HPDE6-E6E7 (cell line): ENCODE results near the gene SDC4.

Experiments used
- DNase-seq: peaks from one replicate; pipeline ENCODE4 v3.0.0; 2011; ENCODE audit warnings: missing footprints; ENCODE audit errors: extremely low spot score

SDC4 gene

DNA sequence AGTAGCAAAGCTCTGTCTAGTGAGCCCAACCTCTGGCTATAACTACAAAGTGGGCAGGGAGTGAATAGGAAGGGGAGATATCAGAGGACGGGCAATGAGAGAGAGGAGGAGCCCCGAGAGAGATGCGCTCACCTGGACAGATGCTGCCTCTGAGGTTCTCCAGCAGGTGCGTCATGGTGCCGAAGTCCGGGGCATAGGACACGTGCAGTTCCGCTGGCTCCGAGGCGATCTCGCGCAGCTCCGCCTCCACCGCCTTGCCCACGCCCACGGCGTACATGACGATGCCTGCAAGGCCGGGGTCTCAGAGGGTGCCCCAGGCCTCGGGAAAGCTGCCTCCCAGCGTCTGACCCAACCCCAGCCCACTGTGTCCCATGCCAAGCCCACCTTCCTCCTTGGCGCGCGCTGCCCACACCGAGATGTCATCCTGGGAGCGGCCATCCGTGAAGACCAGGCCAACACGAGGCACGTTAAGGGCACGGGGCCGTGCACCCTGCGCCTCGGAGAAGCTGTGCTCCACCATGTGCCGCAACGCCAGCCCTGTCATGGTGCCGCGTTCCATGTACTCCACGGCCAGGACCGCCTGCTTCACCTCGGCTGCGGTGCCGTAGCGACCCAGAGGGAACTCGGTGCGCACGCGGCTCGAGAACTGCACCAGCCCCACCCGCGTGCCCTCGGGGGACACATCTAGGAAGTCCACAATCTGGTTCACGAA, 50.3 kb downstream of the SDC4 start:
- no peak for DNase-seq

DNA sequence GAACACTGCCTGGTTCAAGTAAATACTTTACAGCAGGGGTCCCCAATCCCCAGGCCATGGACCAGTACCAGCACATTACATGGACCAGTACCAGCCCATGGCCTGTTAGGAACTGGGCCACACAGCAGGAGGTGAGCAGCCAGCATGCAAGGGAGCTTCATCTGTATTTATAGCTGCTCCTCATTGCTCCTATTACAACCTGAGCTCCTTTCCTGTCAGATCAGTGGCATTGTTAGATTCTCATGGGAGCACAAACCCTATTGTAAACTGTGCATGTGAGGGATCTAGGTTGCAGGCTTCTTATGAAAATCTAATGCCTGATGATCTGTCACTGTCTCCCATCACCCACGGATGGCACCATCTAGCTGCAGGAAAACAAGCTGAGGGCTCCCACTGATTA, 53.6 kb downstream of the SDC4 start:
- DNase-seq = no peak

DNA sequence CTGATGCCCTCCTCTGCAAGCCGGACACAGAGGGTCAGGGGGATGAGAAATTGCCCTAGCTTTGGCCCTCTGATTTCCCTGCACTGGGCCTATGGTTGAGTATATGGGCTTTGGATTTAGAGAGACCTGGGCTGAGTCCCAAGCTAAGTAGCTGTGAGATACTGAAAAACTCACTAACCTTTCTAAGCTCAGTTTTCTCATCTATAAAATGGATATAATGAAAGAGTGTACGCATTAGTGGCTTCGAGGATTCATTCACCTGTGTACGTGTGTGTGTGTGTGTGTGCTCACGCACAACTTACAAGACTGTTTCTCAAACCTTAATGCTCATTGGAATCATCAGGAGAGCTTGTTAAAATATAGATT, 54.2 kb downstream of the SDC4 start:
- no peak for DNase-seq

DNA sequence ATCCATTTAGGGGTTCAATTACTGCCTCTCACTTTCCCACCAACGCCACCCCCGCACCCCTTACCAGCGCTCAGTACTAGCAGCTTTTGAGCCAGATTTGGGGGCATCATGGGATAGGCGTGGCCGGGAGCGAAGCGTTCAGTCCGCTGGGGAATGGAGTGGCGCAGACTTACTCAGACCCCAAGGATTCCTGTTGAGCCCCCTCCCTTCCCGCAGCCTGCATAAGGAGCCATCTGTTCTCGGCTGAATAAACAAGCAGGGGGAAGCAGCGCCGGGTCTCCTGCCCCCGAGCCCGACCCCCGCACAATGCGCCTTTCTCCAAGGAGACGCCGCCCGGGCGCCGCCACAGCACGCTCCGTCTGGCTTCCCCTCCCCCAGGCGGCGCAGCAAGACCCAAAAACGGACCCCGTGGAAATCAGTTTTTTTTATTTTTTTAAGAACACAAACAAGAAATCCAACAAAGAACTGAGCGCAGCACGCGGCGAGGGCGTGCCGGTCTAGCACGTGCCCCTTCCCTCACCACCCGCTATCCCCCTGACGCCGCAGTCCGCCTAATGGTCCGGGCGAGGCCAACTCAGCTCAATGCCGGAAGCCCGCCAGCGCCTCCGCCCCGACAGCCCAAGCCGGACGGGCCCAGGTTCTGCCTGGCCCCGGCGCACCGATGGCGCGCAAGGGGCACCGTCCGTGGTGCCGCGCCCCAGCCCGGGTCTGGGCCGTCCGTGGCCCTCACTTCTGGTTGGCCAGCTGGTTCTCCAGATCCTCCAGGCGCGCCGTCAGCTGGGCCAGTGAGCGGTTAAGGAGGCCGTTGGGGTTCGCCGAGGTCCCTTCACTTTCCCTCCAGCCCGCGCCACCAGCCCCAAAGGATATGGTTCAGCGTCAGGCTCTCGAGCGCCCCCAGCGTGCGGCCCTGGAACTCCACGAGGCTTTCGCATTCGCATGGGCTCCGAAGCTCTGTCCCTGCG, 54.9 kb downstream of the SDC4 start:
- DNase-seq = peak; percentile 96

DNA sequence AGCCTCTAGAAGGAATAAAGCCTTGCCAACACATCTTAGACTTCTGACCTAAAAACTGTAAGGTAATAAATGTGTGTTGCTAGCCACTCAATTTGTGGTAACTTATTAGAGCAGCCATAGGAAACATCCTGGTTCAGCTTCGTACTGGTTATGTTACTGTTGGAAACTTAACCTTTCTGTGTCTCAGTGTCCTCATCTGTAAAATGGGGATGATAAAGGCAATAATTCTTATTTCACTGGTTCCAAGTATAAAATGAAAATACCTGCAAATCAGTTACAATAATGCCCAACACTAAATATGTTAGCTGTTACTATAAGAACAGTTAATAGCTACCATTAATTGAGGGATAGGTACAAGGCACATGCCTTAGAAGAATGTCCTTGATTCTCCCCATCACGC, 55.9 kb downstream of the SDC4 start:
- no peak for DNase-seq

DNA sequence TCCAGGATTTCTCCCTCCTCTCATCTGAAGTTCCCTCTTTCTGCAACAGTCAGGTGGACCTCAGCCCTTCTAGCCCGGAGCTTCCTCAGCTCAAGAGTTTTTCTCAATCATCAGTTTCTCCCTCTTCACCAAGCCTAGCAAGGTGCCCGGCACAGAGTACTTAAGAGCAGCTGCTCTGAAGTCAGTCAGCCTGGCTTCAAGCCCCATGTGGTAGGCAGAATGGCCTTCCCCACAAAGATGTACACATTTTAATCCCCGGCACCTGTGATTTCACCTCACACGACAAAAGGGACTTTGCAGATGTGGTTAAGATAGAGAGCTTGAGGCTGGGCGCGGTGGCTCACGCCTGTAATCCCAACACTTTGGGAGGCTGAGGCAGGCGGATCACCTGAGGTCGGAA, 56.7 kb downstream of the SDC4 start:
- DNase-seq = no peak

DNA sequence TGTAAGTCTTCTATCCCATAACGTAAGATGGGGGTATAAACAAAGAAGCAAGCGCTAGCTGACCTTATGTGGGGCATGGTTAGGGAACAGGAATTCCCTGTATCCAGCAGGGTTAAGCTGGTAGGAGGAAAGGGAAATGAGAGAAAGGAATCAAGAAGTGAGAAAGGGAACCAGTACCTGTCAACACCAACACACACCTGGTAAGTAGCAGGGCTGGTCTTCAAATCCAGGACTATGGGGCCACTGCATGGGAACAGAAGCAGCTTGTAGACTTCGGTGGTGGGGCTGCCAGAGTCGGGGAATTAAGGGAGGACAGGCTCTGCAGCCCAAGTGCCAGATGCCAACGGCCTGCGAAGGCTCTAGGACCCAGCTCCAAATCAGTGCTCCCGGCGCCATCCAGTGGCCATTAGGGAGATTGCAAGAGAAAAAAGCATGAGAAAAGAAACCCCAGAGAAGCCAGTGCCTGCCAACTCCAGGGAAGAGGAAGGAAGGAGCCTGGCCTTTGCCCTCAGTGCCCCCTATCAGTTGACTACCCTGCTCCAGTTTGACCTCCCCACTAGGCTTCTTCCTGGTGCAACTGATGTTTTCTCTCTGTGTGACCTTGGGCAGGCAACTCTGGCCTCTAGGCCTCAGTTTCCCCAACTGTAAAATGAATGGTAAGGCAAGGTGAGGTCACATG, 57.4 kb downstream of the SDC4 start:
- DNase-seq = peak; percentile 92

DNA sequence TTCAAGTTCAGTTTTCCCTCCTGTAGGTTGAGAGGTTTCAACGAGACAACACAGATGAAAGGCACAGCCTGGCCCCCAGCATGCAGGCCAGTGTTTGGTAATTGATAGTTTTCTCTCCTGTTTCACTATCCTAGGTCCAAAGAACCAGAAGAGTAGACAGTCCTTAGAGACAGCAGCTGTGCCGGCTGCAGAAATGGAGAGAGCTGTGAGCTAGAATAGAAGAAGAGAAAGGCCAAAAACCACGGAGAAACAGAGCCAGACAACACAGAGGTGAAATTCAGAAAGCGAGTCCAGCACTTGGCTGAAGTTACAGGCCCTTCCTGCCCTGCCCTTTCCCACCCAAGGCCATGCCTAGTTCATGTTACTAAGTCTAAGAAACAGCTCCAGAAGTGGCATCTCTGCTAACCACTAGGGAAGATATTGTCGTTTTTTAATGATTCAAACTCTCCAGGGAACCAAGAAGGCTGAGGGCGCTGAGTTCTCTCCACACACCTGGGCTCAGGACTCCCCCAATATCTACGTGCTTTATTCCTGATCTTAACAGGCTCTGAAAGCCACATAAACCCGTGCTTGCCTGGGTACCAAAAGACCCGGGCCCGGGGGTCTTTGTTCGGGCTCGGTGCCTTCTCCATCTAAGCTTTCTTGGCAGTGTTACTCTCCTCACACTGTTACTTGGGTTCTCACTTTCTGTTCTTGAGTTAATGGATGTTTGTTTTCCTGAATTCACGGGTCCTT, 58.1 kb downstream of the SDC4 start:
- DNase-seq = no peak

DNA sequence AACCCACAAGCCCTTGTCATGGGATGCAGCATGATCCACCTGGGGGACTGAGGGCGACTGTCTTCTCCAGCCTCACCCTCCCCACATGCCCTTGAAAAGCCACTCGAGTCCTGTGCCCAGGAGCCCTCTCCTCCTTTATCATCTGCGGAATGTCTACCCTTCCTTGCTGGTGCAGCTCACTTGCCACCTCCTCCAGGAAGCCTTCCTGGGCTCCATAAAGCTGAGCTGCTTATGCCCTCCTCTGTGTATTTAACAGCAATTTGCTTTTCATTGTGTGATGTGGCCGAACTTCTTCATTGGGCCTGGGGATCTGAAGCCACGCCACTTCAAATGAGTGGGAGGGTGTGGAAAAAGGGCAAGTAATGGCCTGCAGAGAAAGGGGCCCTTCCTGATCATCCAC, 59.4 kb downstream of the SDC4 start:
- DNase-seq = no peak

DNA sequence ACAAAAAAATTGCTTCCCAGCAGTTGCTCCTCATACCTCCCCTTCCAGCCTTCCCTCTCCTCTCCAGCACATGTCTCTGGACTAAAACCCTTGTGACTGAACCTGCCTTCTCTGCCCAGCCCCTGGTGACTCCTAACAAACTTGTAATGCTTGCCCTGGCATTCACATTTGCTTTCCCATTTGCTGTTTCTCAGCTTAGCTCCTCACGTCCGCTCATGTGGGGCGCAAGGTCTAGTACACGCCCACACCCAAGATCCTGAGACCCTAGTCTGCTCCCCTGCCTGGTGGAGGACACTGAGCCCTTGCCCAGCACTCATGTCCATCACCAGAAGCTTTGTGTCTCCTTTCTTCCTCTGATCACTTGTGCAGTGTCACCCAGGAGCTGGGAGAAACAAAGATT, 59.8 kb downstream of the SDC4 start:
- DNase-seq = no peak

DNA sequence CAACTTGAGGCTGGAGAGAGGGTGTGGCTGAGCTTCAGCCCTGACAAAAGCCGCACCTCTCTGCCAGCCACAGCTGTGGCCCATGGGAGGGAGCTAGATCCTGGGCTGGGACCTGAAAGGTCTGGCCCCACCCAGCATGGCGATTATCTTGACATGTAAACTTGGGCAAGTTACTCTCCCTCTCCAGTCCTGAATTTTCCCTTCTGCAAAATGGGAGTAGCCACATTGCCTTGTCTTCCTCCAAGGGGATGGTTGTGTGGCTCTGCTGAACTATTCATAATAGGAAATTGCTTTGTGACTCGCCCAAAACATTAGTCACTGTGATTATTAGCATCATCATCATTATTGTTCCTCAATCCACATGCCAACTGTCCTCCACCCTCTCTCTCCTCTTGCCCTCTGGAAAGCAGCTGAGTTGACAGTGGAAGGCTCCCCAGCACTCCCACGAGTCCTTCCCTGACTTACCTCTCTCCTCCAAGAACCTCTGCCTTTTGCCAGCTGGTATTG, 64.6 kb downstream of the SDC4 start:
- DNase-seq = peak; percentile 50

DNA sequence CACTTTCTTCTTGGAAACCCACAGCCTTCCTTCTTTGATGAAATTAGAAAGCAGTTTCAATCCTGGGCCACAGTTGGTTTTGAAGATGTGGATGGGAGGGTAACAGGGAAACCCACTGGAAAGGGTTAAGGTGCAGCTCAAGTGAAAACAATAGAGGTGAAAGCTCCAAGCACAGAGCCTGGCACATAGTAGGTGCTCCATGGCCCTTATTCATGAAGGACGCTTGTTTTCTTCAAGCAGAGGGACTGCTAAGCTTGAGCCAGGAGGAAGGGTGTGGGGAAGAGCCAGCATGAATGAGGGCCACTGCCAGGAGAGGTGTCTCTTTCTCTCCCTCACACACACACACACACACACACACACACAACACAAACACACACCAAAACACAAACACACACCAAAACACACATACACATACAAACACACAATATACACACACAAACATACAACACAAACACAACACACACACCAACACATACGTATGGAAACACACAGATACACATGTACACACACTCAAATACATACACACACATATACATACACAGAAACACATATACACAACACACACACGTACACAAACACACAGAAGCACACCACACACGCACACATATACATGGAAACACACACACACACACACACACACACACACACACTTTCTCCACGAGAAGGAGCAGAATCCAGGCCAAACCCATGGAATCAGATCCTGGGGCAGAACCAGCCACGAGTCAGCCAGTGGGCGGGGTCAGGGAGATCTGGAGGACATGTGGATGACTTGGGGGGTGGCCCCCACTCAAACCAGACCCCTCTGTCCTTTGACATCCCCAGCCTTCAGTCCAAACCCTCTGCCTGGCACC, 65.3 kb downstream of the SDC4 start:
- DNase-seq = no peak

DNA sequence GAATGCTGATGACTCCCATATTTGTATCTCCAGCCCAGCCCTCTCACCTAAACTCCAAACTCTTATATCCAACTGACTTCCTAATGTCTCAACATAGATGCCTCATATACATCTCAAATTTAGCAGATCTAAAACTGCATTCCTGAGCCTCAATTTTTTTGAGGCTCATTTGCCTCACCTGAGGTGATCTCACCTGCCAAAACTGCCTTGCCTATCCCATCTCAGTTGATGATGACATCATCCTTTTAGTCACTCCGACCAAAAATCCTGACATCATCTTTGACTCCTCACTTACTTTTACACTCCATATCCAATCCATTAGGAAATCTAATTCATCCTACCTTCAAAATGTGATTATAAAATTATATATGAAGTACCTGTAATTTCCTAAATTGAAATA, 68.2 kb downstream of the SDC4 start:
- no peak for DNase-seq

DNA sequence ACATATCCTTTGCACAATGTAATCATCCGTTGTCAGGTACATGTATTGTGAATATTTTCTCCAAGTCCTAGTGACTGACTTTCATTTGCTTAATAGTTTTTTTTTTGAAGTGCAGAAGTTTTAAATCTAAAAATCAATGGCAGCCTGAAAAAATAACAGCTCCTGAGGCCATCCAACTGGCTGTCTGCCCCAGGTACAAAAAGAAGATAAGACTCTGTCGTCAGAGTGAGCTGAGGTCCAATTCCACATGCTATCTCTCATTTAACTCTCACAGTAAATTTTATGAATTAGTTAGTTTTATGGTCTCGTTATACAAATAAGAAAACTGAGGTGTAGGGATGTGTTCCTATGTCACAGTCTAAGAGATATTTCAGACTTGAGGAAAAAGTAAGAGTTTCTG, 72.9 kb downstream of the SDC4 start:
- no peak for DNase-seq
